Heart left ventricle (tissue), 16 donors: ENCODE results near the gene THSD4. TPM values are rescaled to one million over a fixed set of nuclear protein-coding genes. Genes with fewer than 3 reads are reported as not detected.

Source experiments
- ATAC-seq, 4 donors: fragments of 200-7000 bp; cut with Tn5 transposase; one replicate each; pipeline ENCODE4 v1.9.1; 2020 to 2022; ENCODE audit warnings: moderate library complexity in 4 of 4, mild to moderate bottlenecking in 3 of 4, moderate number of reproducible peaks in 1 of 4
- DNase-seq, 5 donors: peaks; one replicate each; pipeline ENCODE4 v3.0.0-alpha.2; 2020
- H3K27ac ChIP-seq, 12 donors: fragments of 200-600 bp; sonication (generic) in 4 of 12; one replicate each; pipeline versions ENCODE4 v1.5.0 to v1.8.0; 2016 to 2022; ENCODE audit warnings: mild to moderate bottlenecking in 2 of 12
- H3K27me3 ChIP-seq, 9 donors: fragments of 200-600 bp; sonication (generic) in 2 of 9; one replicate each; pipeline versions ENCODE4 v1.5.1 to v1.8.0; 2016 to 2022; ENCODE audit warnings: mild to moderate bottlenecking in 3 of 9
- H3K36me3 ChIP-seq, 9 donors: fragments of 200-600 bp; sonication (generic) in 2 of 9; one replicate each; pipeline versions ENCODE4 v1.5.0 to v1.8.0; 2018 to 2022; ENCODE audit warnings: mild to moderate bottlenecking in 2 of 9
- H3K4me1 ChIP-seq, 12 donors: fragments of 200-600 bp; sonication (generic) in 4 of 12; one replicate each; pipeline versions ENCODE4 v1.5.0 to v1.8.0; 2016 to 2022; ENCODE audit warnings: mild to moderate bottlenecking in 3 of 12
- H3K4me3 ChIP-seq, 12 donors: fragments of 200-600 bp; sonication (generic) in 4 of 12; one replicate each; pipeline versions ENCODE4 v1.5.0 to v1.8.0; 2017 to 2022; ENCODE audit warnings: mild to moderate bottlenecking in 9 of 12, moderate library complexity in 4 of 12
- H3K9me3 ChIP-seq, 12 donors: fragments of 200-600 bp; sonication (generic) in 4 of 12; one replicate each; pipeline versions ENCODE4 v1.5.0 to v1.8.0; 2016 to 2022; ENCODE audit warnings: mild to moderate bottlenecking in 1 of 12
- CTCF ChIP-seq, 12 donors: fragments of 200-600 bp; sonication (generic) in 4 of 12; IDR thresholded peaks; one replicate each; pipeline versions ENCODE4 v1.5.0 to v1.8.0; 2018 to 2022; ENCODE audit warnings: antibody characterized with exemption in 12 of 12, mild to moderate bottlenecking in 5 of 12
- POLR2A ChIP-seq, 2 donors: fragments of 450-650 bp; IDR thresholded peaks; one replicate each; pipeline ENCODE4 v1.6.1; 2017; ENCODE audit warnings: antibody characterized with exemption in 2 of 2, mild to moderate bottlenecking in 2 of 2, moderate library complexity in 2 of 2
- WGBS, 4 donors: extraction: QIAGEN DNeasy Blood & Tissue Kit in 2 of 4; methylation state at CpG; one replicate each; pipeline versions ENCODE4 v1.1.5 to v1.1.7; 2013 to 2018; 5-methylcytosine and 5-hydroxymethylcytosine counted together
- intact Hi-C, 10 donors: fragments of 100-400 bp; cut with DNase I; formaldehyde crosslinking; loops; one replicate each; pipeline versions ENCODE4 v1.11.1 to v1.14.2; 2022
- polyA plus RNA-seq, 2 donors: library from polyadenylated mRNA; stranded (reverse); fragments of 200-250 nt; gene quantifications; one replicate each; pipeline ENCODE4 v1.2.3, GENCODE V29; 2013
- total RNA-seq, 9 donors: library from RNA; depleted of rRNA in 2 of 9; stranded (reverse); fragments of >200 nt in 2 of 9; fragmentation: NEBNext Ultra II Directional in 3 of 9; extraction: Animal tissue kit (Norgen Biotek cat#: 25700) in 3 of 9; gene quantifications; one replicate each; pipeline versions ENCODE4 v1.1.0 to v1.2.4, GENCODE V29; 2016 to 2023
- donor health status: ischemic (EF 13 %, LVEDD 7.1; RV severe dilation, severe dysfunction).
- donor health status: healthy with polysubstance abuse.
- donor health status: DM: no; HTN: yes; CAD: no.
- donor health status: DM: no; HTN: no; CAD: no.
- donor health status: ischemic (EF 25% LVEDD 6.9; RV normal size, moderate dysfunction).
- donor health status: ischemic (EF 25% LVEDD 5.7; RV mildly dilated, moderate dysfunction).
- donor health status: healthy.
- donor health status: DM: yes; HTN: yes; CAD: no.
- donor health status: ischemic (EF 35%, LVEDD 5.7; RV mildly dilated, moderate dysfunction).
- donor health status: nonischemic (EF 11% LVEDD 7.7; RV severe dilation, severe dysfunction).
- donor health status: DM: yes; HTN: yes; CAD: no.
- donor health status: PGD.
- donor health status: ischemic (EF 29% LVEDD 5.4; RV normal size, mild dysfunction).
- donor health status: nonischemic (EF 23%, LVEDD 6.1; RV moderate dilation, normal function).

The THSD4 gene
- total and polyA plus RNA-seq, 11 donors = 32.6 to 206 (median 93.2) TPM

GRCh38 chr15:71359246-71359645 is 244.0 kb downstream of the THSD4 start:
- no peak overlapping the region for H3K4me3 ChIP-seq
- no peak overlapping the region for H3K27ac ChIP-seq
- 82 to 98% (median 84%) methylated on average over 7 of the region's 7 CpGs for WGBS, 4 donors
- DNase-seq (no peak), ATAC-seq (no peak)
- peaks cover 0 to 27% (median 18%) of the 10 kb centered on the region in 12 donors for H3K4me1 ChIP-seq
- H3K27me3 ChIP-seq = no peaks in the 10 kb centered on the region
- no peaks in the 10 kb centered on the region for H3K36me3 ChIP-seq
- intact Hi-C loops = no loop called here
- H3K9me3 ChIP-seq = no peaks in the 10 kb centered on the region
- no peak for TF ChIP-seq POLR2A (IDR thresholded peaks at IDR 0.05)
- TF ChIP-seq CTCF (IDR thresholded peaks at IDR 0.05) = no peak

- H3K4me1 ChIP-seq = peaks cover 0 to 16% (median 6%) of the 10 kb centered on the region in 12 donors
- ATAC-seq = no peak
- H3K36me3 ChIP-seq = no peaks in the 10 kb centered on the region
- H3K27me3 ChIP-seq = no peaks in the 10 kb centered on the region
- no peaks in the 10 kb centered on the region for H3K9me3 ChIP-seq
- no peak for TF ChIP-seq POLR2A (IDR thresholded peaks at IDR 0.05)
- no peak for TF ChIP-seq CTCF (IDR thresholded peaks at IDR 0.05)
- intact Hi-C loops = no loop called here
- DNase-seq = no peak
- WGBS, 4 donors = 62 to 82% (median 68%) methylated on average over 8 of the region's 8 CpGs
- no peak overlapping the region for H3K27ac ChIP-seq
- H3K4me3 ChIP-seq = no peak overlapping the region
These were observed 247.3 kb downstream of the THSD4 start for GRCh38 chr15:71362556-71362955.

- peaks cover 0 to 9% (median under 1%) of the 10 kb centered on the region in 12 donors for H3K4me1 ChIP-seq
- H3K9me3 ChIP-seq = no peaks in the 10 kb centered on the region
- no peak overlapping the region for H3K27ac ChIP-seq
- H3K4me3 ChIP-seq = no peak overlapping the region
- H3K36me3 ChIP-seq = no peaks in the 10 kb centered on the region
- ATAC-seq (no peak), DNase-seq (no peak)
- TF ChIP-seq CTCF (IDR thresholded peaks at IDR 0.05) (no peak), POLR2A (IDR thresholded peaks at IDR 0.05) (no peak)
- WGBS, 4 donors = 87 to 91% (median 90%) methylated on average over 11 of the region's 11 CpGs
- H3K27me3 ChIP-seq = no peaks in the 10 kb centered on the region
- intact Hi-C loops = no loop called here
These were observed 248.0 kb downstream of the THSD4 start for GRCh38 chr15:71362987-71363968.

GRCh38 chr15:71364117-71364584 is 248.9 kb downstream of the THSD4 start:
- no peak overlapping the region for H3K27ac ChIP-seq
- DNase-seq = no peak

More at GRCh38 chr15:71364117-71364584, 248.9 kb downstream of the THSD4 start:
- Histone ChIP-seq H3K36me3 (no peaks in the 10 kb centered on the region), H3K27me3 (no peaks in the 10 kb centered on the region), H3K9me3 (no peaks in the 10 kb centered on the region), H3K4me1 (peaks cover 0 to 8% (median 0%) of the 10 kb centered on the region in 12 donors), H3K4me3 (no peak overlapping the region)
- 71 to 87% (median 76%) methylated on average over 5 of the region's 5 CpGs for WGBS, 4 donors
- TF ChIP-seq POLR2A (IDR thresholded peaks at IDR 0.05) (no peak), CTCF (IDR thresholded peaks at IDR 0.05) (no peak)
- peak in 1 of 4 donors; percentile 17 for ATAC-seq
- intact Hi-C loops = no loop called here
